ENCODE data around the gene JOSD2. TPM values are rescaled to one million over a fixed set of nuclear protein-coding genes. Genes with fewer than 3 reads are reported as not detected.

JOSD2 gene
- total RNA-seq, 4 donors from 2014 or later = 6.8 to 36.5 (median 27.1) TPM

DNA sequence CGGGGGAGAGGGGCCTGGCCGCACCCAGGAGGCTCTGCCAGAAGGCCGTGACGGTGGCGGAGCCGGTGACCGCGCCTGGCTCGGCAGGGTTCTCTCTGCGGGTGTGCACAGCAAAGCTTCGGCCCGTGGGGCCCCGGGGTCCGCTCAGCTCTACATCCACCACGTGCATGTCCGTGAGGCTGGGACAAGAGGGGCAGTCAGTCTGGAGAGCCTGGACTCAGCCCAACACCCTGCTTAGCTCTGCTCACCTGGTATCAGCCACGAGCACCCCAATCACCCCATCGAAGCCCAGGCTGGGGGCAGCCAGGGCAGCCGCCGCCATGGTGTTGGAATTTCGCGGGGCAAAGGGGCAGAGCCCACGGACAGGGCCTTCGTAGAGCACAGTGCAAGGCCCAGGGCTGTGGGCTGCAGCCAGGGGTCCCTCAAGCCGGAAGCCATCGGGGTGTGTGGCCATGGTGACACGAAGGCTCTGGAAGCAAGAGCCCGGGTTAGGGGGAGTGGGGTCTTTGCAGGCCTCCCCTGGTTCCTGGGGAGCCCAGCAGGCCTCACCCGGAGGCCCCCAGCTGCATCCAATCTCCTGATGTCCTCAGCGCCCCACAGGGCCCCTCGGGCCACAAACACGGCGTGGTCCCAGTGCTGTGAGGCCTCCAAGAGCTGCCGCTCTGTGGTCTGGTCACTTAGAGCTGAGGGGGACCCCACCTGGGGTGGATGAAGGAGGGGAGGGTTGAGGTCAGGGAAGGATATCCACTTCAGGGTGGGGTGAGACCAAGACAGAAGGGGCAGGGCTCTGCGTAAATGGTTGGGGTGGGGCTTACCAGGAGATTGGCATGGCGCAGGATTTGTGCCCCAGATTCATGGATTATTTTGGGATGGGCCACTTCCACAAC is 1.4 kb upstream of the JOSD2 start:
- no peak for TF ChIP-seq CTCF (IDR thresholded peaks at IDR 0.05; ENCODE audit: low read depth)

- no peak for TF ChIP-seq CTCF (IDR thresholded peaks at IDR 0.05; ENCODE audit: low read depth)
These were observed 307 bp downstream of the JOSD2 start for GRCh38 chr19:50510700-50511068.

- no peak for TF ChIP-seq CTCF (IDR thresholded peaks at IDR 0.05; ENCODE audit: low read depth)
These were observed 795 bp downstream of the JOSD2 start for GRCh38 chr19:50510121-50510670.

GRCh38 chr19:50509366-50509765 is 1.6 kb downstream of the JOSD2 start:
- TF ChIP-seq CTCF (IDR thresholded peaks at IDR 0.05; ENCODE audit: low read depth) = no peak

DNA sequence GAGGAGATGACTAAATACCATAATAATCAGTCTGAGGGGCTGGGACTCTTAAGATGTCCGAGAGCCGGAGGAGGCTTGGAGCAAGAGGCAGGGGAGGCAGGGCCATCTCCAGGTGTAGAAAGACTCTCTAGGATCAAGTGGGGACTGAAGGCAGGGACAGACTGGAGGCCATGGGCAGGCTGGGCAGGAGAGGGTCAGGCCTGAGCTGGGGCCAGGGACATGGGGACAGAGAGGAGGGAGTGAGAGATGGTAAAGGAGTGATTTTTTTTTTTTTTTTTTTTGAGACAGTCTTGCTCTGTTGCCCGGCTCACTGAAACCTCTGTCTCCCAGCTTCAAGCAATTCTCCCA is 2.2 kb downstream of the JOSD2 start:
- no peak for TF ChIP-seq CTCF (IDR thresholded peaks at IDR 0.05; ENCODE audit: low read depth)

- TF ChIP-seq CTCF (IDR thresholded peaks at IDR 0.05; ENCODE audit: low read depth) = no peak
These were observed 3.6 kb downstream of the JOSD2 start for GRCh38 chr19:50507376-50507775.

- TF ChIP-seq CTCF (IDR thresholded peaks at IDR 0.05; ENCODE audit: low read depth) = no peak
These were observed 4.3 kb downstream of the JOSD2 start for GRCh38 chr19:50506700-50507099.
